Neural progenitor cell (in vitro differentiated cells): Measurements from ENCODE around the gene ACP7.
"Not testable (repeated sequence)": the region's sequence is repeated elsewhere in the genome, so short reads cannot be mapped to it uniquely, and the experiment has no call there.

Source experiments
- EZH2 ChIP-seq: fragments of 200-600 bp; sonication (generic); IDR thresholded peaks from 2 replicates; pipeline ENCODE4 v1.6.1; 2017; ENCODE audit warnings: antibody characterized with exemption, mild to moderate bottlenecking, moderate library complexity
- EZH2phosphoT487 ChIP-seq: fragments of 200-600 bp; sonication (generic); IDR thresholded peaks from 2 replicates; pipeline ENCODE4 v1.6.1; 2017; ENCODE audit warnings: antibody characterized with exemption

- not testable (repeated sequence) for TF ChIP-seq EZH2, EZH2phosphoT487
These were observed 11.8 kb downstream of the ACP7 start for GRCh38 chr19:39095799-39096540.
